Mesenteric fat pad (tissue), 1 donor: ENCODE measurements around the gene GABRR2. TPM values are rescaled to one million over a fixed set of nuclear protein-coding genes. Genes with fewer than 3 reads are reported as not detected.
"Not testable (repeated sequence)": the region's sequence is repeated elsewhere in the genome, so short reads cannot be mapped to it uniquely, and the experiment has no call there.

Source experiments
- DNase-seq: peaks from one replicate; pipeline ENCODE4 v3.0.0-alpha.2; 2020; ENCODE audit warnings: low spot score
- total RNA-seq: library from RNA; stranded (reverse); fragmentation: NEBNext Ultra II Directional; extraction: Animal tissue kit (Norgen Biotek cat#: 25700); gene quantifications from one replicate; pipeline ENCODE4 v1.2.1, GENCODE V29; 2021
- donor health status: DM: yes; HTN: yes; CAD: no.

The GABRR2 gene
- total RNA-seq, 1 donor from 2014 or later = 2.2 TPM

DNA sequence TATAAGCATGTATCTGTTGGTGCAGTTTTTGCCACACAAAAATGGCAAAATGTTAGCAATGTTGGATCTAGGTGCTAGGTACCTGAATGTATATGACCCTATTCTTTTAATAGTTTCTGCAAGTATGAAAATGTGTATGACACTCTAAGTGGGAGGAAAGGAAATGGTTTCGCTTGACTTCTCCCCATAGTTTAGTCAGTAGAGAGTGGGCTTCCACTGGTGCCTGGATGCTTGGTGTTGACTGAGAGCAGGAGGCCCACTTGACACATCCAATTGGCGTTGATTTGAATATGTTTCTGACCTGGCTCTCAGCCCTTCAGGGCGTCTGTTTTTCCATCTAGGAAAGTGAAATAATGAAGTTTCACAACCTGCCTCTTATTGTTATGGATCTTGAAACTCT, 56.2 kb downstream of the GABRR2 start:
- DNase-seq = no peak

DNA sequence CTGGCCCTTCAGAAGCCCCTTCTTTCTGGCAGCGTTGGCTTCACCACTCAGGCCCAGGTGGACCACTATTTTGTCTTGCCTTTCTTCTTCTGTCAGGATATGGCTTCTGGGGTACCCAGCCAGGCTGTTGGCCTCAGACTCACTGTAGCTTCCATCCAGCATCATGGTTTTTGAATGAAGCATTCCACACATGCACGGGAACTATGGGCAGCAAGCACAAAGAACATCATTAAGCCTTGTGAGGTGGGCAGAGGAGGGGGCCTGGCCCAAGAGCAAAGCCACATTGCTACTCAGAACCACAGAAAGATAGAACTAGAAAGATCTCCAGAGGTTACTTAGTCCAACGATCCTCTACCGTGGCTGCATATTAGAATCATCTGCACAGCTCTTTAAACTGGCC, 57.3 kb downstream of the GABRR2 start:
- no peak for DNase-seq

DNA sequence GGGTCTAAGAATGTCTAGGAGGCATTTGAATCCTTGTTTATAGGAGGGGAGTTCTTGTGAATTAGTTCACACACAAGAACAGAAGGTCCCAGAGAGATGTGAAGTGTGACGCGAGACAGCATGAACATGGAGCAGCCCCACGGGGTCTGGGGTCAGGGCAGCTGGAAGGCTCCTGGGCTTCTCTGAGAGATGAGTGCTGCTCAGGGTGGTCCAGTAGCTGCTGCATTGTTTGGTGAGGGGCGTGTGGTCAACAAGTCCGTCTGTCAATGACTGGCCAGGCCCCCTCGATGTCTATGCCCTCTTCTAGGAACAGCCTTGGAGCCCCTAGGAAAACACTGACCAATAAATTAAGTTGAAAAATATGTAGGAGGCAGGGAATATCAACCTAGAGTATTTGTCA, 57.8 kb downstream of the GABRR2 start:
- DNase-seq = no peak

DNA sequence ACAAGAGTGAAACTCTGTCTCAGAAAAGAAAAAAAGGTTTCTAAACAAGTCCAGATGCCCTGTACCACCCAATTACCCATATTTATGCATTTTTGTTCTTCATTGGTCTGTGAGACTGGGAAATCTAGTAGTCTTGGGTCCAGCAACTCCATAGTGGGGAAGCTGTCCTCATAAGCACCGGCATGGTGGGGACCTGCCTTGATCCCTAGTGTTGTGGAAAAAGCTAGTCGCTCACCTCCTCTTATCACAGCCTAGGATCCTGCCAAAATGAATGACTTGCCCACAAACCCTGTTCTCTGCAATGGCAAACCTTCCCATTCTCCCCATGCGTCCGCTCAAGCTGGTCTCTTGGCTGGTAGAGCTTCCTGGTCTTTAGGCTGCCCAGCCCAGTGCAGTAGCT, 59.7 kb downstream of the GABRR2 start:
- no peak for DNase-seq

DNA sequence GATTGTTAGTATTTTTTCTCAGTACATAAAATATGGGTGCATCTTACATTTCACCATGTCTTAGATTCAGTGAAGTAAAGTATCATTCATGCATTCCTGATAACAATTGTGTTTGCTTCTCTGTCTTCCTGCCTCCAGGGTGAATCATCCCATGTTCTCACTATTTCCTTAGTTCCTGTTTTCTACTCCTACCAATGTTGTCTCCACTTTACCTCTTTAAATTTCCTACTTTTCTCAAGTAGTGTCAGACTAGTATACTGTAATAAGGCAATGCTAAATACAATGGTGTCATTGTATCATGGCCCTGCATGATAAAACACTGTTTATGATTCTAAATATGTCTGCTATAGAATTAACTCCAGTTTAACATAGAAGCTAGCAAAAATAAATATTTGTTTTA, 60.5 kb downstream of the GABRR2 start:
- DNase-seq = no peak

DNA sequence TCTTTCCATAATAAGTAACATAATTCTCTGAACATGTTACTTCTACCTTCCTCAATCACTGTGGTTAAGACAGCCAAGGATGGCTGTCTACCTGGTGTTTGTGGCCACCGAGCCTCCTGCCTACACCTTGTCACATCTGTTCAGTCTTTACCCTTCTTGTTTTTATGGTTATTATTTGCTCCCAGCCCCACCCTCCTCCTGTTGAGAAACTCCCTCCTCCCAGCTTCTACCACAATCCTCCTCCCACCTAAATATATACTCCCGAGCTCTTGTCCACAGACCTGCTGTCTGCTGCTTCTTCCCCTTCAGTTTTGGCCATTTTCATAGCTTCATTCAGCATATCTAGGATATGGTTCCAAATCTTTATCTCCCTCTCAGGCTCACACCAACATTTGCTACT, 62.2 kb downstream of the GABRR2 start:
- no peak for DNase-seq

DNA sequence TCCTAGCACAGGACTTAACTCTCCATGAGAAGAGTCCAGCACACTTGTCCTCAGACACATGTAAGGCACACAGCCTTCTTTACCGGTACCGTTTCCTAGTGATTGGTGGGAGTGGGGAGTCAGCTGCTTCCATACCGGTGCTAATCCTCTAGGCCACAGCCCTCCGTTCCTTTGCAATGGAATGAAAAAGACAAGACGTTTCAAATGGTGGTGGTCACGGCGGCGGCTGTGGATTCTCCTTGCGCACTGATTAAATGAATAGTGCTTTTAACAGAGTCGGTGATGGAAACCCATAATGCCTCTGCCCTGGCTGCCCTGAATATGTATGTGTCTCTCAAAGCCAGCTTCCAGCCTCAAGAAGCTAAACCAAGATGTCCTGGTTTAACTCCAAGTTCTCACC, 63.1 kb downstream of the GABRR2 start:
- DNase-seq = no peak

DNA sequence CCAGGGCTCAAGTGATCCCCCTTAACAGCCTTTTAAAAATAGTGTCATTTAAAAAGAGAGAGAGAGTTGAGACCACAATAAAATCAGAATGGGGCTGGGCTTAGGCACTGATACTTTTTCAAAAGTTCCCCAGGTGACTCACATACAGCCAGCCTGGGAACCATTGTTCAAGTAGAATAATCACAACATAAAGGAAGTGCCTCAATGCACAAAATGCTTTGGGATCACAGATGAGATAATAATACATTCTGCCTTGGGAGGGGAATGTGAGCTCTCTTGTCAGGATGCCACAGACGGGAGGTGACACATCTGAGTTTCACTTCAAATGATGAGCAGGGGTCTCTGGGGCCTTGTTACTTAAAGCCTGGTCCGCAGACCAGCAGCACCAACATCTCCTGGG, 63.9 kb downstream of the GABRR2 start:
- DNase-seq = no peak

DNA sequence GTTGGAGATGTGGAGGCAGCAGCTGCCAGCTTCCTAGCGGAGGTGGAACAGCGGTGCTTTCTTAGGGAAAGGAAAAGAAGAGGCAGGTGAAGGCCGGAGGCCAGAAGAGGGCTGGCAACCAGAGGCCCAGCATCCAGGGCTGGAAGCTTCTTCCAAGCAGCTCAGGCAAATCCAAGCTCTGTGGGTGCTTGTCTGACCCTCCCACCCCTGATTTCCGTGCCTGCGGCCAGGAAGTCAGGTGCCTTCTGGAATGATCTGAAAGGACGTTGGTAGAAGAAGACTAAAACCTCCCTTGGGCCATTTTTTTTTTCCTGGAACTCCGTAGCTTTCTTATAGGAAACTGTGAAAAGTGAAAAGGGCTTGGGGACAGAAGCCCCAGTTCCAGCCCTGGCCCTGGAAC, 64.9 kb downstream of the GABRR2 start:
- no peak for DNase-seq

DNA sequence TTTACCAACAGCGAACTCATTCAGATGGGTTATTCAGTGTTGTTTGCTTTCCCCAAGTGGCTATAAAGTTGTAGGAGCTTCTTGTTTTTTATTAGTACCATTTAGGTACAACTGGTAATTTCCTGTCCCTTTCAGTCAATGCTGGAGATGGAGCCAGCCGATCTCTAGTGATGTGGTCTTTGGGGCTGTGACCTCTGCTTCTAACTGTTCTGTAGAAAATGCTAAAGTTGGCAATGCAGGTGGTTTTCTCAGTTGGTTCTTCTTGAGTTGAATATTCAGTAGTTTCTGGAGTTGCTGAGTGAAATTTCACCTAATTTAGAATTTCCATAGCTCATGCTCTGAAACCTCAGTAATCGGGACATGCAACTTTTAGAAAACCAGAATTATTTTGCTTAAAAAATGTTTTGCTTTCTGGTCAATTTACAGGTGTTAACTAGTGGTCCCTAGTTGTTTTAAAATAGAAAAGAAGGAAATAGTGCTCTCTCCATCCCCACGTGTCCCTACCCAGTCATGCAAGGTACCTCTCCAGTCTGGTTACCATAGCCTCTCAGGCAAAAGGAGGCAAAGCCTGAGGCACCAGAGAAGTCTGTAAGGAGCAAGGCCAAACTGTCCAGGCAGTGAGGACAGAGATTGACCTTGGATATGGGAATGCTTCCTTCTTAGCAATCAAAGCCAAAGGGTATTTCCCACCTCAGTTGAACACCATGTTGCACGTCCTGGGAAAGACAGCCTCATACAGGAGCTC, 70.7 kb downstream of the GABRR2 start:
- DNase-seq = no peak

DNA sequence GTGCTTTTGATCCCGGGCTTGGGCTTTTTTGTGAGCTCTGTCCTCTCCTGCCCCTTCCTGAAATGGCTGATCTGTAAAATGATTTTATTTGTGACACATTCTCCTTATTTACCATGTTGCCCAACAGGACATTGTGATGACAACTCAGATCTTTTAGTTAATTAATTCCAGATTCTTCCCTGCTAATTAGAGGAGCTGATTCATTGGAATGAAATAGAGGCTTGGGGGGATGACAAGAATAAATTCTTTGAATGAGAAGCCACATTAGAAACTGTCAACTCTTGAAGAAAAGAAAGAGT, 71.8 kb downstream of the GABRR2 start:
- no peak for DNase-seq

DNA sequence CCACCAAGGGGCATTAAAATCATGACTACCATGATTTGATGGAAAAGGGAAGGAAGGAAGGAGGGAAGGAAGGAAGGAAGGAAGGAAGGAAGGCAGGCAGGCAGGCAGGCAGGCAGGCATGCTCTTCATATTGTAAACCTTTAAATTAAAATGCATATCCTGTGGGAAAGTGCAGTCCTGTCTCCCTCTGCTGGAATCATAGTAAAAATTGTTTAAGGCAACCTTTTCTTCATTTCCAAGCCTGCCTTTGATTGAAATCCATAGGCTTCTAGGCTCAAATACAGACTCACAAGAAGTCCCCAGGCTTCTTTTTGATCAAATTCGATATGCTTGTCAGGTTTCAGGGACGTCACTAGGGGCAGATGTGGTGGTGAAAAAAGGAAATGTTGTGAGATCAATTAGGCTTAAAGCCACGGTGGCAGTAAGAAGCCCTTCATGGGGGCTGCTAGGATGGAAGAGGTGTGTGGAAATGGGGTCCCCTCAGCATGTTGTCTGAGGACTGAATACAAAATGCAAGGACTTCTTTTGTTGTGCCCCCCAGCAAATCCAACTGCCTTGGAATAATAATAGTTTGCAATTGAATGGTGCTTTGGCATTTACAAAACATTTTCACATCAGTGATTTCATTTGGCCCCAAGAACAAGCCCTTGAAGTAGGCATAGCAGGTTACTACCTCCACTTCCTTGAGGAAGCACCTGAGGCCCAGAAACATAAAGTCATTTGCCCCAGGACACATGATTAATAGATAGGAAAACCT, 72.3 kb downstream of the GABRR2 start:
- DNase-seq = no peak

DNA sequence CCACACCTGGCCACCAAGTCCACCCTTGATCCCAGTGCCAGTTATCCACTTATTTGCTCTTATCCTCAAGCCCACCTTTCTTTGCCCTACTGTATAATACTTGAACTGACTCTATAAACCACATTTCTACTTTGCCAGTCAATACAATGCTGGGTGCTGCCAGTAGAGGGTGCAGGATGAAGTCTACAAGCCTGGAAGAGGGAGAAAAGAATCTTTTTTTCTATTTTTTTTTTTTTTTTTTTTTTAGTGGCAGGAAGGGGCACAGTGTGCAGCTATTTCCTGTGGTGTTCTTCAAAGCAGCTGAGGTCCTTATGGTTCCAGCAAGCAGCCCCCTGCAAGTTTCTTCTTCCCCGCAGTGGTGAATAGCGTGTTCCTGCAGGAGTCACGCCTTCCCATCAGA, 75.8 kb downstream of the GABRR2 start:
- no peak for DNase-seq

DNA sequence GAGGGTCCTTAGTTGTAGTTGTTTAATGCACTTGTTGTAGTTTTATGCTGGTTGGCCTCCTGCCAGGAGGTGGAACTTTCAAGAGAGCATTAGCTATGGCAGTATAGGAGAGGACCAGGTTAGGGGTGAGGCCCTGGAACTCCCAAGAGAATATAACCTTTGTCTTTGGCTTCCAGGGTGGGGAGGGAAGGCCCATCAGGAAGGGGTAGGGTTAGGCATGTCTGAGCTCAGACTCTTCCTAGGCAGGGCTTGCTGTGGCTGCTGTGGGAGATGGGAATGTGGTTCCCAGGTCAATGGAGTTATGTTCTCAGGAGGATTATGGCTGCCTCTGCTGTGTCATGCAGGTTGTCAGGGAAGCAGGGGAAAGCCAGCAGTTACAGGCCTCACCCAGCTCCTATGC, 77.9 kb downstream of the GABRR2 start:
- no peak for DNase-seq

DNA sequence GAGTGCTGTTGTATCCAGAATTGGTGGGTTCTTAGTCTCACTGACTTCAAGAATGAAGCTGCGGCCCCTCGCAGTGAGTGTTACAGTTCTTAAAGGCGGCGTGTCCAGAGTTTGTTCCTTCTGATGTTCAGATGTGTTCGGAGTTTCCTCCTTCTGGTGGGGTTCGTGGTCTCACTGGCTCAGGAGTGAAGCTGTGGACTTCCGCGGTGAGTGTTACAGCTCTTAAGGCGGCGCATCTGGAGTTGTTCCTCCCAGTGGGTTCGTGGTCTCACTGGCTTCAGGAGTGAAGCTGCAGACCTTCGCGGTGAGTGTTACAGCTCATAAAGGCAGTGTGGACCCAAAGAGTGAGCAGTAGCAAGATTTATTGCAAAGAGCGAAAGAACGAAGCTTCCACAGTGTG, 81.5 kb downstream of the GABRR2 start:
- not testable (repeated sequence) for DNase-seq

DNA sequence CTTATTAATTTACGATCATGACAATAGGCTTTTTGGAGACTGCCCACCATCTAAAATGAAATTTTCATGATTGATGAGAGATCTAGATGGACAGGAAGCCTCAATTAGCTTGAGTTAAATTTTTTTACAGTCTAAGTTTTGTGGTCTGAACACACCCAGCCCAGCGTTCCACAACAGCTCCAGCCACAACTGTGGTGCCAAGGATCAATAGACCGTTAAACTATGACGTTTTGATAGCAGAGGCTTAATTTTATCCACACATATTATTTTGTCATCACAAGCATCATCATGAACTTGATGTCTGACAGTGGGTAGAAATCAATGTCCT, 92.4 kb downstream of the GABRR2 start:
- DNase-seq = no peak

DNA sequence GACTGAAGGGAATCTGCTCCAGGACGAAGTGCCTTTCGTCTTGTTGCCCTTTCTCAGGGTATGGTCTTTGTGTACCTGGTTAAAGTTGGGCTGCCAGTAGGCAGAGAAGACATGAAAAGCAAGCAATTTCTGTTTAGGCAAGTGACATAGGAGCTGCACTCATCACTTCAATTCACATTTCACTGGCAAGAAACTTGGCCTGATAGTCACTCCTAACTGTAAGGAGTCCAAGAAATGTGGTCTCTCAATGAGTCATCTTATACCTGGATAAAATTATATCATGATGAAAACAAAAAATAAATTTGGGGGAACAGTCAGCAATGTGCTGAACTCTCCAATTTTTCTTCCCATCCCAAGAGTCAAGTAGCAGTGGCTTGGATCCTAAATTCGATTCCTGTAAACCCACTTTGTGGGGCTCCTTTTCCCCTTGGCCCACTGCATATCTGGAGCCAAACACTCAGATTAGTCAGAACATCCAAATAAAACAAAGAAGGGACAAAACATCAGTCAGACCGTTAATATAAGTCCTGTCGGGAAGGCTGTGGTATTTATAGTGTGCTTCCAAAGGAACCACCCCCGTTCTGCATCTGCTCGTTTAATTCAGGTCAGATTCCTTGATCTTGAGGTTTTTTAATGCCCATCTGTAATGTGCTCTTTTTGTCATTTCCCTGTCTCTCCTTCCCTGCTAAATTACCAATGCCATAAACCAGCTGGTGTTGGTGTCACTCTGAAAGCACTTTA, 93.0 kb downstream of the GABRR2 start:
- DNase-seq = no peak

DNA sequence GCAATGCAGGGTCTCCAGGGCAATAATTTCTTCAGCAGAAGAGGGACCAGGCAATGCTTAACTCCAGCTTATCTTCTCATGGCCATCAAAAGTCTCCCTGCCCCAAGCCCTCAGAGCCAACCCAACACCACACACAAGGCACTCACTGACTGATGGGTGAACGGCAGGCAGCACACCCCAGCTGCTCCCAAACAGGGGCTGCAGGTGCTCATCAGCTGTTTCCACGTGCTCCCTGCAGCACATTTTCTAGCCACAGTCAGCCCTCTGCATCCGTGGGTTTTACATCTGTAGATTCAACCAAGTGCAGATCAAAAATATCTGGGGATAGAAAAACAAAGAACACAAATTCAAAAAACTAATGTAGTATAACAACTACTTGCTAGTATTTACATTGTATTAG, 94.0 kb downstream of the GABRR2 start:
- DNase-seq = no peak

DNA sequence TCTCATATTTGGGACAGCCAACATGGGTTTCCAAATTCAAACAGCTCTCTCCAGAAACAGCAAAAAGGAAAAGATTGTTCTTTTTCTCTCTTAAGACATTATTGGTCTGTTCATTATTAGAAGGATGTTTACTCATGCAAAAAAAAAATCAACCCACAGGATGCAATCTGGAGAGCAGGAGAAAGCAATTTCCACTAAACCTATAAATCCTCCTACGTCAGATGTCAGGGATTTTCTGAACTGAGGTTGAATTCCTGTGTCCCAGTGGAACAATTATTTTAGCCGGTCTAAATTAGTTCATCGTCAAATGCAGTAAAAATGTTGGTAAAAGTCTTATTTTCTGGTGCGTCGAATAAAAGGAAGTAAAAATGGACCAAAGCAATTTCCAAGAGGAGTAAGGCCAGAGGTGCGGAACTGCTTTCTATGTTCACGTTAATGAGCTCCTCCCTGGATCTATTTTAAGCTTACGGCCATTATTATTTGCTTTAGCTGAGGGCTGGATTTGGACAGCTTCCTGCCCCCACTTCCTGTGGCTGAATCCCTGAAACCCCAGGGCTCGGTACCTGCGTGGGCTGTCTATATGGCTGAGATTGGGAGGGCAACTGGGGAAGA, 97.7 kb downstream of the GABRR2 start, which contains the start of gene GABRR1:
GABRR1 (minus strand) TSS at position 60 of the 612 bp plus-strand sequence; CDS start at position 24, 36 bp downstream.
- peak; percentile 12 for DNase-seq

DNA sequence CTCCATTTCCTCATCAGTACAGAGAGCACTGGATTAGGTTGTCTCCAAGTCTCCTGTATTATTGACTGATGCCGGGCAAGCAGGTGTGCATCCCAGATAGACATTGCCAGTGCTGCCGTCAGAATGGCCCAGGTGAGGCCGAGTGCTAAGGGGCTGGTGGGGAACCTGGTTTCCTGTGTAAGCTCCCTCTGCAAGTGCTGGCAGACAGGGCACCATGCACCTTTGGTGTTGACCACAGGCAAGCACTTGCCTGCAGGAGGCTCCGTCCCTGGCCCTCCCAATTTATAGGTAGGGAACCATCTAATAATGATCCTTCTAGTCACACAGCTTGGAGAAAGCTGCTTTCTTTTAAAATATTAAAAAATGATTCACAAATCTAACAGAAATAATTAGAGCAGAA, 98.7 kb downstream of the GABRR2 start:
- DNase-seq = no peak

DNA sequence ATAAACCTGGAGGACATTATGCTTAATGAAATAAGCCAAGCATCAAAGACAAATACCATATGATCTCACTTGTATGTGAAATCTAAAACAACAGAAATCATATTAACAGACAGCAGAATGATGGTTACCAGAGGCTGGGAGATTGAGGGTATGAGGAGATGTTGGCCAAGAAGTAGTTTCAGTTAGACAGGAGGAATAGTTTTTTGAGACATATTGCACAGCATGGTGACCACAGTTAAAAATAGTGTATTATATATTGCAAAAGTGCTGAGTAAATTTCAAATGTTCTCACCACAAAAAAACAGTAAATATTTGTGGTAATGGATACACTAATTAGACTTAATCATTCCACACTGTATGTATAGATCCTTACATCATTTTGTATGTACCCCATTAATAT, 99.7 kb downstream of the GABRR2 start:
- no peak for DNase-seq

DNA sequence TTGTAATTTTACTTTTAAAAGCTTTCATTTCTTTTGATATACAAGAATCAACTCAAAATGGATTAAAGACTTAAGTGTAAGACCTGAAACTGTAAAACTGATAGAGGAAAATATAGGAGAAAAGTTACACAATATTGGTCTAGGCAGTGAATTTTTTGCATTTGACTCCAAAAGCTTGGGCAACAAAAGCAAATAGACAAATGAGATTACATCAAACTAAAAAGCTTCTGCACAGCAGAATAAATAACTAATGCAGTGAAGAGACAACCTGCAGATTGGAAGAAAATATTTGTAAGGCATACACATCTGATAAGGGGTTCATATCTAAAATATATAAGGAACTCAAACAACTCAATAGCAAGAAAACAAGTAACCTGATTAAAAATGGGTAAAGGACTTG, 100.9 kb downstream of the GABRR2 start:
- DNase-seq = no peak
